Measurements from ENCODE around the gene PARD3B. TPM values are rescaled to one million over a fixed set of nuclear protein-coding genes. Genes with fewer than 3 reads are reported as not detected.

Gene PARD3B
- total and polyA plus RNA-seq, 2 donors (not counting 1 experiment from before 2014, with no cell fraction given) = 7.4 to 20.6 TPM

DNA sequence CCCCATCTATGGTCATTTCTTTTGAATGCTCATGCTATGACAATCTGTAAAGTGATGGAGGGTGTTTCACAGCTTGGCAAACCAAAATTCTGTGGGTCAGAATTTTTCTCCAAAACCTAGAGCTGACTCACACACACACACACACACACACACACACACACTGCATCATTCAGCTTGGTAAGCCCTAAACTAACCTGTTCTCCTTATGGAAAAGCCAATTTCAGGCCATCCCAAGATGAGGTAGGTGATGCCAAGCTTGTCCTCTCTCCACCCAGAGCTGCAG lies 1092.0 kb downstream of the PARD3B start:
- H3K79me2 ChIP-seq (ENCODE audit: control insufficient read depth, insufficient read depth, low read length) = no peaks in the 10 kb centered on the region
- no peak overlapping the region for H3K4me3 ChIP-seq (replicated peaks in 1 of 4; ENCODE audit: control extremely low read depth in 1 of 4, insufficient read depth in 1 of 4, low read depth in 3 of 4, low read length in 4 of 4)
- H4K20me1 ChIP-seq (ENCODE audit: control insufficient read depth, extremely low read depth, insufficient read depth, low read length) = no peaks in the 10 kb centered on the region
- no peaks in the 10 kb centered on the region for H3K27me3 ChIP-seq (ENCODE audit: control insufficient read depth, insufficient read depth, low read length)
- no peaks in the 10 kb centered on the region for H3K4me1 ChIP-seq (ENCODE audit: control insufficient read depth, extremely low read depth, insufficient read depth, low read length)
- DNase-seq (ENCODE audit: low read depth in 2 of 2) = peak in 1 of 2 donors; percentile 12
- H3K27ac ChIP-seq (ENCODE audit: insufficient read depth, low read length) = no peak overlapping the region
- no peak overlapping the region for H3K4me2 ChIP-seq (ENCODE audit: extremely low read depth, insufficient read depth, low read length)
- TF ChIP-seq, protein P1, sequence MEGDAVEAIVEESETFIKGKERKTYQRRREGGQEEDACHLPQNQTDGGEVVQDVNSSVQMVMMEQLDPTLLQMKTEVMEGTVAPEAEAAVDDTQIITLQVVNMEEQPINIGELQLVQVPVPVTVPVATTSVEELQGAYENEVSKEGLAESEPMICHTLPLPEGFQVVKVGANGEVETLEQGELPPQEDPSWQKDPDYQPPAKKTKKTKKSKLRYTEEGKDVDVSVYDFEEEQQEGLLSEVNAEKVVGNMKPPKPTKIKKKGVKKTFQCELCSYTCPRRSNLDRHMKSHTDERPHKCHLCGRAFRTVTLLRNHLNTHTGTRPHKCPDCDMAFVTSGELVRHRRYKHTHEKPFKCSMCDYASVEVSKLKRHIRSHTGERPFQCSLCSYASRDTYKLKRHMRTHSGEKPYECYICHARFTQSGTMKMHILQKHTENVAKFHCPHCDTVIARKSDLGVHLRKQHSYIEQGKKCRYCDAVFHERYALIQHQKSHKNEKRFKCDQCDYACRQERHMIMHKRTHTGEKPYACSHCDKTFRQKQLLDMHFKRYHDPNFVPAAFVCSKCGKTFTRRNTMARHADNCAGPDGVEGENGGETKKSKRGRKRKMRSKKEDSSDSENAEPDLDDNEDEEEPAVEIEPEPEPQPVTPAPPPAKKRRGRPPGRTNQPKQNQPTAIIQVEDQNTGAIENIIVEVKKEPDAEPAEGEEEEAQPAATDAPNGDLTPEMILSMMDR (conservative IDR thresholded peaks at IDR 0.05 in 1 of 2, IDR thresholded peaks at IDR 0.05 in 1 of 2; ENCODE audit: low read depth in 1 of 2, low read length in 2 of 2) = no peak
- TF ChIP-seq EZH2 (IDR thresholded peaks at IDR 0.05; ENCODE audit: low read length, missing control alignments) = no peak
- no peak overlapping the region for H2AFZ ChIP-seq (ENCODE audit: low read length)
- no peak overlapping the region for H3K9ac ChIP-seq (ENCODE audit: insufficient read depth, low read length)
- H3K9me3 ChIP-seq (ENCODE audit: control insufficient read depth, insufficient read depth, low read depth, low read length) = no peaks in the 10 kb centered on the region
- no peaks in the 10 kb centered on the region for H3K36me3 ChIP-seq (ENCODE audit: control insufficient read depth, insufficient read depth, low read length)

GRCh38 chr2:205637779-205638503 lies 1092.7 kb downstream of the PARD3B start:
- no peaks in the 10 kb centered on the region for H3K27me3 ChIP-seq (ENCODE audit: control insufficient read depth, insufficient read depth, low read length)
- TF ChIP-seq, protein P1 (conservative IDR thresholded peaks at IDR 0.05 in 1 of 2, IDR thresholded peaks at IDR 0.05 in 1 of 2; ENCODE audit: low read depth in 1 of 2, low read length in 2 of 2) = no peak
- no peak for TF ChIP-seq EZH2 (IDR thresholded peaks at IDR 0.05; ENCODE audit: low read length, missing control alignments)
- DNase-seq (ENCODE audit: low read depth in 2 of 2) = no peak
- H3K79me2 ChIP-seq (ENCODE audit: control insufficient read depth, insufficient read depth, low read length) = no peaks in the 10 kb centered on the region
- no peaks in the 10 kb centered on the region for H3K36me3 ChIP-seq (ENCODE audit: control insufficient read depth, insufficient read depth, low read length)
- H3K27ac ChIP-seq (ENCODE audit: insufficient read depth, low read length) = no peak overlapping the region
- H3K9ac ChIP-seq (ENCODE audit: insufficient read depth, low read length) = no peak overlapping the region
- H3K4me2 ChIP-seq (ENCODE audit: extremely low read depth, insufficient read depth, low read length) = no peak overlapping the region
- H3K4me1 ChIP-seq (ENCODE audit: control insufficient read depth, extremely low read depth, insufficient read depth, low read length) = no peaks in the 10 kb centered on the region
- no peak overlapping the region for H2AFZ ChIP-seq (ENCODE audit: low read length)
- no peak overlapping the region for H3K4me3 ChIP-seq (replicated peaks in 1 of 4; ENCODE audit: control extremely low read depth in 1 of 4, insufficient read depth in 1 of 4, low read depth in 3 of 4, low read length in 4 of 4)
- no peaks in the 10 kb centered on the region for H4K20me1 ChIP-seq (ENCODE audit: control insufficient read depth, extremely low read depth, insufficient read depth, low read length)
- H3K9me3 ChIP-seq (ENCODE audit: control insufficient read depth, insufficient read depth, low read depth, low read length) = no peaks in the 10 kb centered on the region

GRCh38 chr2:205640716-205641115 lies 1095.4 kb downstream of the PARD3B start:
- TF ChIP-seq, protein P1 (conservative IDR thresholded peaks at IDR 0.05 in 1 of 2, IDR thresholded peaks at IDR 0.05 in 1 of 2; ENCODE audit: low read depth in 1 of 2, low read length in 2 of 2) = no peak

More at GRCh38 chr2:205640716-205641115, 1095.4 kb downstream of the PARD3B start:
- DNase-seq (ENCODE audit: low read depth in 2 of 2) = no peak
- Histone ChIP-seq H3K9me3 (ENCODE audit: control insufficient read depth, insufficient read depth, low read depth, low read length) (no peaks in the 10 kb centered on the region), H3K9ac (ENCODE audit: insufficient read depth, low read length) (no peak overlapping the region), H4K20me1 (ENCODE audit: control insufficient read depth, extremely low read depth, insufficient read depth, low read length) (no peaks in the 10 kb centered on the region), H2AFZ (ENCODE audit: low read length) (no peak overlapping the region), H3K4me3 (replicated peaks in 1 of 4; ENCODE audit: control extremely low read depth in 1 of 4, insufficient read depth in 1 of 4, low read depth in 3 of 4, low read length in 4 of 4) (no peak overlapping the region), H3K36me3 (ENCODE audit: control insufficient read depth, insufficient read depth, low read length) (no peaks in the 10 kb centered on the region), H3K27ac (ENCODE audit: insufficient read depth, low read length) (no peak overlapping the region), H3K79me2 (ENCODE audit: control insufficient read depth, insufficient read depth, low read length) (no peaks in the 10 kb centered on the region), H3K27me3 (ENCODE audit: control insufficient read depth, insufficient read depth, low read length) (no peaks in the 10 kb centered on the region), H3K4me1 (ENCODE audit: control insufficient read depth, extremely low read depth, insufficient read depth, low read length) (no peaks in the 10 kb centered on the region), H3K4me2 (ENCODE audit: extremely low read depth, insufficient read depth, low read length) (no peak overlapping the region)

Measured in fibroblast of lung (primary cell).